GM10847 (cell line): ENCODE data around the gene EPHA6.

Experiments used
- POLR2A ChIP-seq: IDR thresholded peaks from 2 replicates; pipeline ENCODE4 v1.6.1; 2011; ENCODE audit not compliant: insufficient read length; ENCODE audit errors: extremely low read depth

The EPHA6 gene

DNA sequence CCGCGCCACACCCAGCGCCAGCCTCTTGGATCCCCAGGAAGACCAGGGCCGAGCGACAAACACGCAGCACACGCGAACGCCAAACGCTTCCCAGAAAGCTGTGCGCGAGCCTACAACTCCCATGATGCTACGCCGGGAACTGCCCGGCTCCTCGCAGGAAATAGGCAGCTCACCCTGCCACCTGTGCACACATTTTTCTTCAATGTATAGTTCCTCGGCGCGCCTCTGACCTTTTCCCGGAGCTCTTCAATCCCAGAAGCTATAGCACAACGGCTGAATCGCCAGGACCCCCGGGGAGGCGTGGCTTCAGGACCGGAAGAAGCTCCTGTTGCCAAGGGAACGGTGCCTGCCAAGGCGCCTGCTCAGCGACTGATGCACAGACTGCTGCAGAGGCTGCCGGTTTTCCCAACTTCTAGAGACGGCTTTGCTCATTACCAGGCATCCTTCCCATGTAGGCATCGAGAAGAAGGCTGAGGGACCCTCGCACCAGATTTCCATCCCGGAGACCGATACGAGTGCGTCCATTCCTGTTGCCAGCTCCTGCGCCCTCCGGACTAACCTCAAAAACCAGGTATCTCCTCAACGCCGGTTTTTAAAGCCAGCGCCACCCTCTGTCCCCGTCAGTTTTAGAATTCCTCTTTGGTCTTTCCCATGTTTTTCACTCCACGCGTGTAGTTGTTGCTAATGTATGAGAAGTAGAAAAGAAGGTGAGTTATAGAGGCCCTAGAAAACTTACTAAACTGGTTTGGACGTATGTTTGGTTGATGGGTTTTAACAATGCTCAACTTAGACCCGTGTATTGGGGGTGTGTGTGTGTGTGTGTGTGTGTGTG is 950.2 kb downstream of the EPHA6 start, which contains the start of gene ARL6:
ARL6 (plus strand) TSS at position 352 of the 832 bp plus-strand sequence. CDS start 3,350 bp downstream, outside the sequence.
- TF ChIP-seq POLR2A, result peak; percentile 43

DNA sequence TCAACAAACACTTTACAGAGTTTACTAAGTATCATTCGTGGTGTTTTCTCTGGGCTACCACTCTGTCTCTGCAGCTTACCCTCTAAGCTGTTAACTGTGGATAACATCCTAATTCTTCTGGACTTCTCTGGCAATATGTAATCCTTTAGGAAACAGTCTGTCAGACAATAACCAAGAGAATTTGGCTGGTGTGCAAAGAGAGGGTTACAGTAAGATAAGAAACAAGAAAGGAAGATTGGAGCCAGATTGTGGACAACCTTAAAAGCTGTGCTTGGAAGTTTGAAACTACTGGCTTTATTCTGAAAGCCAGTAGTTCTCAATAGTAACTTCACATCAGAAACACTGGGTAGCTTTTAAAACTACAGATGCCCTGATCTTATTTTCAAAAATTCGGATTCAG is 950.9 kb downstream of the EPHA6 start:
- no peak for TF ChIP-seq POLR2A

DNA sequence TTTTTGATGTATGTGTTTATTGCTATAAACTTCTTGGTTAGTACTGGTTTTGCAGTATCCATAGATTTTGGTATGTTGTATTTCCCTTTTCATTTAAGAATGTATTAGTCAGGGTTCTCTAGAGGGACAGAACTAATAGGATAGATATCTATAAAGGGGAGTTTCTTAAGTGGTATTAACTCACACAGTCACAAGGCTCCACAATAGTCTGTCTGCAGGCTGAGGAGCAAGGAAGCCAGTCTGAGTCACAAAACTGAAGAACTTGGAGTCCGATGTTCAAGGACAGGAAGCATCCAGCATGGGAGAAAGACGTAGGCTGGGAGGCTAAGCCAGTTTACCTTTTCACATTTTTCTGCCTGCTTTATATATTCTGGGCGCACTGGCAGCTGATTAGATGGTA is 958.5 kb downstream of the EPHA6 start:
- no peak for TF ChIP-seq POLR2A

DNA sequence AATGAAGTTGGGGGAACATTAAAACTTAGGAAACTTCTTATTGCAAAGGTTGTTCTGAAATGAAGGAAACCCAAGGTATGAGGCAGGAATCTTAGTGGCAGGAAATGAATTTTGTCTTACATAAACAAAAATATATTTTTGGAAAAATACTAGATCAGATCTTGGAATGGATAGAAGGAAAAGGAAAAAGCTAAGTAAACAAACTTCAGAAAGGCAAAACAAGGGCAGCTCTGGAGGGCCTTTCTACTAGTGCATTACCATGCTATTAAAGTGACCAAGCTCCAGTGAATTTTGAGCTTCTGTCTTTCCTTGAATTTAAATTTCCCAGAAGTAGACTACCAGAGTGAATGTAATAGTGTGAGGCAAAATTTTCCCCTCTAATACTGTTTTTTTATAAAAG is 963.8 kb downstream of the EPHA6 start:
- TF ChIP-seq POLR2A, result no peak

DNA sequence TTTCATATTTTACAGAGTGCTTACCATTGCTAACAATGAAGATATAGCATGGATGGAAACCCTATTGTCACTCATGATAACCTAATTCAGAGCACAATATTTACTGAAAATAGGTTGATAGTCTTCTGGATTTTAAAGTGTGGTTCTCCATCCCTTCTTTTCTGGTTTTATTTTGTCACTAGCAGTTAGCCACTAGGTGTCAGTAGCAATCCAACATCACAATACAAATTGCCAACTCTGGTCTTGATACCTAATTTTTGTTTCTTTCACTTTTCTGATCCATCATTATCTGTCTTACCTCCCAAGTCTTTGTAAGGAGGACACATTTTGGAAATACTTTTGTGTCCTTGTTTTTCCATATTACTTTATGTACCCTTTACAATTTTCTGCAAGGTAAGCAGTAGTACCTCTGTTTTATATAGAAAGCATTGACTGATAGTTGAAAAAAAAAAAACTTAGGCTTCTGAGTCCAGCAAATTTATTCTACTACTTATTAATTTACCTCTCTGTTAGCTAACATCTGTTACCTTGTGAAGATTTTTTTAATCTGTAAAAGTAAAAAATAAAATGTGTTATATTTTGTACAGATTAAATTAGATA is 979.1 kb downstream of the EPHA6 start:
- no peak for TF ChIP-seq POLR2A

DNA sequence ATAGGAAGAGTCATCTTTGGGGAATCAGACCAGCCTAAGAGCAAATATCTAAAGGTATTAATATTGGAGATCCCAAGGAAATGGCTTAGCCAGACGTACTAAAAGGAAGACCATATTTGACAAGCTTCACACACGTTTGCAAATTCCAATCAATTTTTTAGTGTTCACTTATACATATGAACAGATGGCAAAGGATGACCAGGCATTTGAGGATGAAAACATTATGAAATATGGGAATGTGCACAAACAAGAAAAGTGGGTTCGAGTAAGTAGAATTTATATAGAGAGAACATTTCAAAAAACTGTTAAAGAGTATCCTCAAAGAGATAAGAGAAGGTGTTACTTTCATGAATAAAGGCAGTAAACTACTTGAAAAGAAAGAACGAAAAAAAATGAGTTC is 981.6 kb downstream of the EPHA6 start:
- TF ChIP-seq POLR2A, result no peak
